K562 (cell line): ENCODE results near the gene HAPLN3. TPM values are rescaled to one million over a fixed set of nuclear protein-coding genes. Genes with fewer than 3 reads are reported as not detected.

Source experiments
- ATF7 ChIP-seq: fragments of 450-650 bp; IDR thresholded peaks from 2 replicates; pipeline ENCODE4 v1.7.1; 2014; ENCODE audit warnings: mild to moderate bottlenecking, moderate library complexity
- CBFA2T2 ChIP-seq: fragments of 450-650 bp; conservative IDR thresholded peaks from 2 replicates; pipeline ENCODE4 v1.6.1; 2017; ENCODE audit warnings: mild to moderate bottlenecking
- ETS2 ChIP-seq: IDR thresholded peaks from 2 replicates; pipeline ENCODE4 v1.6.1; 2016; ENCODE audit warnings: borderline replicate concordance, missing genetic modification characterization, mild to moderate bottlenecking, moderate library complexity, missing compliant biosample characterization; ENCODE audit not compliant: poor library complexity, severe bottlenecking
- FOS ChIP-seq: IDR thresholded peaks from 3 replicates; pipeline ENCODE4 v1.6.1; 2011; ENCODE audit not compliant: insufficient read length; ENCODE audit errors: extremely low read depth
- GATAD2A ChIP-seq: fragments of 450-650 bp; IDR thresholded peaks from 2 replicates; pipeline ENCODE4 v1.6.1; 2017
- HDAC1 ChIP-seq, 2 experiments: fragments of 450-650 bp; IDR thresholded peaks; 2 replicates each; pipeline ENCODE4 v1.6.1; 2016 to 2017; ENCODE audit warnings: inconsistent platforms in 1 of 2, mild to moderate bottlenecking in 1 of 2, moderate library complexity in 1 of 2
- HNRNPLL ChIP-seq: fragments of 200-400 bp; formaldehyde crosslinking; IDR thresholded peaks from 2 replicates; pipeline ENCODE4 v1.6.1; 2017; ENCODE audit warnings: low read length, low read depth, mild to moderate bottlenecking; ENCODE audit not compliant: poor library complexity, severe bottlenecking
- HNRNPUL1 ChIP-seq: fragments of 200-400 bp; formaldehyde crosslinking; IDR thresholded peaks from 2 replicates; pipeline ENCODE4 v1.6.1; 2017; ENCODE audit warnings: low read length
- ILF3 ChIP-seq: fragments of 450-650 bp; IDR thresholded peaks from 2 replicates; pipeline ENCODE4 v1.6.1; 2018; ENCODE audit warnings: antibody characterized with exemption, mild to moderate bottlenecking, moderate library complexity, borderline replicate concordance
- KLF1 ChIP-seq: fragments of 450-650 bp; IDR thresholded peaks from 2 replicates; pipeline ENCODE4 v1.6.1; 2016; ENCODE audit warnings: missing genetic modification characterization, missing compliant biosample characterization
- KLF16 ChIP-seq: IDR thresholded peaks from 2 replicates; pipeline ENCODE4 v1.6.1; 2016; ENCODE audit warnings: antibody characterized with exemption
- NFATC3 ChIP-seq: fragments of 450-650 bp; IDR thresholded peaks from 2 replicates; pipeline ENCODE4 v1.6.1; 2017; ENCODE audit warnings: mild to moderate bottlenecking
- NFRKB ChIP-seq: fragments of 450-650 bp; IDR thresholded peaks from 2 replicates; pipeline ENCODE4 v1.6.1; 2016; ENCODE audit warnings: low read depth
- PCBP2 ChIP-seq: fragments of 200-400 bp; formaldehyde crosslinking; IDR thresholded peaks from 2 replicates; pipeline ENCODE4 v1.6.1; 2018; ENCODE audit warnings: low read length, low read depth, mild to moderate bottlenecking, moderate library complexity; ENCODE audit not compliant: poor library complexity, severe bottlenecking
- RAD51 ChIP-seq: fragments of 450-650 bp; IDR thresholded peaks from 2 replicates; pipeline ENCODE4 v1.7.1; 2016; ENCODE audit warnings: low read depth, mild to moderate bottlenecking, borderline replicate concordance
- RBBP5 ChIP-seq: fragments of 200-600 bp; sonication (generic); IDR thresholded peaks from 2 replicates; pipeline ENCODE4 v1.6.1; 2012; ENCODE audit warnings: borderline replicate concordance, mild to moderate bottlenecking, low read length, control low read depth, inconsistent platforms; ENCODE audit not compliant: insufficient read depth, poor library complexity, severe bottlenecking
- RBFOX2 ChIP-seq: fragments of 200-400 bp; formaldehyde crosslinking; IDR thresholded peaks from 2 replicates; pipeline ENCODE4 v1.6.1; 2017; ENCODE audit warnings: low read depth, mild to moderate bottlenecking, low read length, moderate library complexity
- SMARCE1 ChIP-seq: fragments of 450-650 bp; IDR thresholded peaks from 2 replicates; pipeline ENCODE4 v1.7.1; 2016; ENCODE audit warnings: mild to moderate bottlenecking
- SMC3 ChIP-seq: conservative IDR thresholded peaks from 2 replicates; pipeline ENCODE4 v1.6.1; 2011; ENCODE audit warnings: low read depth, low read length, improper control_type of control experiment; ENCODE audit not compliant: insufficient read depth
- SPI1 ChIP-seq: IDR thresholded peaks from 2 replicates; pipeline ENCODE4 v1.6.1; 2011; ENCODE audit warnings: low read depth, low read length, control low read depth, borderline replicate concordance
- STAT5A ChIP-seq: IDR thresholded peaks from 2 replicates; pipeline ENCODE4 v1.6.1; 2012; ENCODE audit warnings: low read length, inconsistent platforms, borderline replicate concordance
- XRCC5 ChIP-seq: fragments of 200-400 bp; formaldehyde crosslinking; IDR thresholded peaks from 2 replicates; pipeline ENCODE4 v1.6.1; 2017; ENCODE audit warnings: low read depth, mild to moderate bottlenecking, low read length
- ZBTB1 ChIP-seq: sonication (generic); formaldehyde crosslinking; IDR thresholded peaks from 2 replicates; pipeline ENCODE4 v1.8.1; 2023; ENCODE audit warnings: missing genetic modification reagents, low read depth, mild to moderate bottlenecking, borderline replicate concordance
- ZNF586 ChIP-seq: fragments of 450-650 bp; formaldehyde crosslinking; conservative IDR thresholded peaks from 2 replicates; pipeline ENCODE4 v1.4.0; 2020; ENCODE audit warnings: mild to moderate bottlenecking, moderate library complexity
- ZNF830 ChIP-seq: fragments of 250-450 bp; sonication (Bioruptor Pico); IDR thresholded peaks from 2 replicates; pipeline ENCODE4 v1.5.0; 2021; ENCODE audit warnings: mild to moderate bottlenecking
- ZZZ3 ChIP-seq: fragments of 450-650 bp; IDR thresholded peaks from 2 replicates; pipeline ENCODE4 v1.6.1; 2016; ENCODE audit warnings: antibody characterized with exemption, mild to moderate bottlenecking, moderate library complexity
- polyA plus RNA-seq, 8 experiments: library from polyadenylated mRNA; depleted of rRNA in 4 of 8; stranded (reverse) in 5 of 8; unstranded in 3 of 8; fragments of >200 nt; fragmentation: Nextera tagmentation in 2 of 8; fragmentation: Illumina TruSeq in 1 of 8; extraction: Ambion mirVana in 2 of 8; extraction: Trizol in 1 of 8; gene quantifications; 2 replicates each; pipeline versions ENCODE4 v1.2.1 to v1.2.3, GENCODE V29; 2011 to 2014; ENCODE audit warnings: inconsistent platforms in 1 of 8, missing spikeins in 1 of 8
- total RNA-seq, 7 experiments: library from RNA; depleted of rRNA in 6 of 7; stranded (reverse); fragments of >200 nt in 6 of 7; fragmentation: Illumina TruSeq in 2 of 7; extraction: Trizol in 2 of 7; gene quantifications; 2 replicates each; pipeline versions ENCODE4 v1.2.1 to v1.2.3, GENCODE V29; 2011 to 2021; ENCODE audit warnings: low replicate concordance in 1 of 7
- TF ChIP-seq, protein P1 (sequence below): sonication (generic); formaldehyde crosslinking; IDR thresholded peaks from 2 replicates; pipeline ENCODE4 v1.8.0; 2022; ENCODE audit warnings: mild to moderate bottlenecking, missing genetic modification reagents
- TF ChIP-seq, protein P2 (sequence below): sonication (generic); formaldehyde crosslinking; IDR thresholded peaks from 2 replicates; pipeline ENCODE4 v1.8.1; 2023; ENCODE audit warnings: mild to moderate bottlenecking, missing genetic modification reagents

HAPLN3 gene
- total and polyA plus RNA-seq, 9 of the 15 experiments (the other 6 are each of a cell fraction or from before 2014, with no cell fraction given) = 0.04 to 2.4 (median 0.65) TPM

DNA sequence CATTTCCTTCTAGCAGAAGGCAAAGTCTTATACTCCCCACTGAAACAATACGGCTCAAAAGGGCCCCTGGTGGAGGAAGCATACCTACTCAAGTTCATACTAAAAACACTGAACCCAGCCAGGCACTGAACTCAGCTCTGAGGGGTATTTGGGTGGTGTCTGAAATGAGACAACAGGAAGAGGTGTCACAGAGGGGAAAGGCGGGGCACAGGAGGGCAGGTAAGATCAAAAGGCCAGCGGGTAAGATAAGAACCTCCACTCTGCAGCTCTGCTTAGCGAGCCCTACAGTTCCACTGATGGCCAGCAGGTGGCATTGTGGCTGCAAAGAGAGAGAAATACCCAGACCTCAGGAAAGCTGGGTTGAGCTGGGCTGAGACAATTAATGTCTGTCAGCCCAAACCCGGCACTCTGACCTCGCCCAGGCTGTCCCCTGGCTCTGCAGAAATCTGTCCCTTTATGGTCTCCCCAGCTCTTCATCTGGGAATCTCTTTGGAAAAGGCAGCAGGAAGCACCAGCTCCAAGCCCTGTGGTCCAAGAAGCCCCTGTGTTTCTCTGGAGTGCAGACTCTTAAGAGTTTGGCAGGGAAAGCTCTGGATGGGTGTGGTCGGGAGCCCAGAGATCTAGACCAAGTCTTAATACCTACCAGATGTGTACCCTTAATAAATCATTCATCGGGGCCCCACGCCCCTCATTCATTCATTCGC, 9.4 kb upstream of the HAPLN3 start (continued):
- TF ChIP-seq RAD51 (no peak), SPI1 (no peak), RBFOX2 (no peak), PCBP2 (no peak), HNRNPUL1 (no peak), FOS (no peak), KLF16 (0 out of 2 replicates have a peak, but pooled peaks have one; percentile 5), RBBP5 (no peak), ZZZ3 (no peak), NFATC3 (no peak), ILF3 (peak; percentile 12; the same call in 1 of the 2 replicates), HDAC1 (IDR thresholded peaks at IDR 0.05) (no peak), ZNF830 (CRISPR knock-in tag) (0 out of 2 replicates have a peak, but pooled peaks have one; percentile 22), ZBTB1 (no peak), STAT5A (no peak), ZNF586 (CRISPR knock-in tag) (no peak), CBFA2T2 (no peak), XRCC5 (peak; percentile 90), HNRNPLL (no peak), ETS2 (tag) (no peak), NFRKB (no peak), KLF1 (no peak), SMC3 (peak; percentile 90), ATF7 (peak; percentile 51; the same call in 1 of the 2 replicates), GATAD2A (0 out of 2 replicates have a peak, but pooled peaks have one; percentile 40), SMARCE1 (no peak)
- TF ChIP-seq, protein P1, sequence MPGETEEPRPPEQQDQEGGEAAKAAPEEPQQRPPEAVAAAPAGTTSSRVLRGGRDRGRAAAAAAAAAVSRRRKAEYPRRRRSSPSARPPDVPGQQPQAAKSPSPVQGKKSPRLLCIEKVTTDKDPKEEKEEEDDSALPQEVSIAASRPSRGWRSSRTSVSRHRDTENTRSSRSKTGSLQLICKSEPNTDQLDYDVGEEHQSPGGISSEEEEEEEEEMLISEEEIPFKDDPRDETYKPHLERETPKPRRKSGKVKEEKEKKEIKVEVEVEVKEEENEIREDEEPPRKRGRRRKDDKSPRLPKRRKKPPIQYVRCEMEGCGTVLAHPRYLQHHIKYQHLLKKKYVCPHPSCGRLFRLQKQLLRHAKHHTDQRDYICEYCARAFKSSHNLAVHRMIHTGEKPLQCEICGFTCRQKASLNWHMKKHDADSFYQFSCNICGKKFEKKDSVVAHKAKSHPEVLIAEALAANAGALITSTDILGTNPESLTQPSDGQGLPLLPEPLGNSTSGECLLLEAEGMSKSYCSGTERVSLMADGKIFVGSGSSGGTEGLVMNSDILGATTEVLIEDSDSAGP (CRISPR knock-in tag) = no peak
- TF ChIP-seq, protein P2, sequence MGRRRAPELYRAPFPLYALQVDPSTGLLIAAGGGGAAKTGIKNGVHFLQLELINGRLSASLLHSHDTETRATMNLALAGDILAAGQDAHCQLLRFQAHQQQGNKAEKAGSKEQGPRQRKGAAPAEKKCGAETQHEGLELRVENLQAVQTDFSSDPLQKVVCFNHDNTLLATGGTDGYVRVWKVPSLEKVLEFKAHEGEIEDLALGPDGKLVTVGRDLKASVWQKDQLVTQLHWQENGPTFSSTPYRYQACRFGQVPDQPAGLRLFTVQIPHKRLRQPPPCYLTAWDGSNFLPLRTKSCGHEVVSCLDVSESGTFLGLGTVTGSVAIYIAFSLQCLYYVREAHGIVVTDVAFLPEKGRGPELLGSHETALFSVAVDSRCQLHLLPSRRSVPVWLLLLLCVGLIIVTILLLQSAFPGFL = no peak
